HepG2 (cell line): ENCODE measurements around the gene CACNA1D. TPM values are rescaled to one million over a fixed set of nuclear protein-coding genes. Genes with fewer than 3 reads are reported as not detected.

Experiments
- AKAP8 ChIP-seq: sonication (generic); formaldehyde crosslinking; IDR thresholded peaks from 2 replicates; pipeline ENCODE4 v1.5.1; 2020; ENCODE audit warnings: mild to moderate bottlenecking, missing genetic modification reagents
- ARHGAP35 ChIP-seq: sonication (generic); formaldehyde crosslinking; IDR thresholded peaks from 2 replicates; pipeline ENCODE4 v1.9.0; 2022; ENCODE audit warnings: mild to moderate bottlenecking, inconsistent platforms, moderate library complexity, missing genetic modification reagents, borderline replicate concordance
- CAMTA2 ChIP-seq: sonication (generic); formaldehyde crosslinking; IDR thresholded peaks from 2 replicates; pipeline ENCODE4 v1.4.0; 2020; ENCODE audit warnings: mild to moderate bottlenecking, missing genetic modification reagents, borderline replicate concordance
- CC2D1A ChIP-seq: sonication (generic); formaldehyde crosslinking; IDR thresholded peaks from 2 replicates; pipeline ENCODE4 v1.8.1; 2023; ENCODE audit warnings: mild to moderate bottlenecking, missing genetic modification reagents
- CHD4 ChIP-seq: fragments of 200-600 bp; sonication (generic); IDR thresholded peaks from 2 replicates; pipeline ENCODE4 v1.7.0; 2017; ENCODE audit warnings: mild to moderate bottlenecking, low read length, borderline replicate concordance
- DMAP1 ChIP-seq: IDR thresholded peaks from 2 replicates; pipeline ENCODE4 v1.6.1; 2016
- HNRNPLL ChIP-seq: fragments of 200-400 bp; formaldehyde crosslinking; IDR thresholded peaks from 2 replicates; pipeline ENCODE4 v1.6.1; 2017; ENCODE audit warnings: mild to moderate bottlenecking, low read depth, low read length; ENCODE audit not compliant: poor library complexity, severe bottlenecking
- MEIS2 ChIP-seq: sonication (generic); formaldehyde crosslinking; IDR thresholded peaks from 2 replicates; pipeline ENCODE4 v1.9.0; 2021; ENCODE audit warnings: mild to moderate bottlenecking, missing genetic modification reagents
- MZF1 ChIP-seq: sonication (generic); formaldehyde crosslinking; IDR thresholded peaks from 2 replicates; pipeline ENCODE4 v1.8.1; 2023; ENCODE audit warnings: mild to moderate bottlenecking, missing genetic modification reagents, borderline replicate concordance
- NCOR1 ChIP-seq: fragments of 200-600 bp; sonication (generic); IDR thresholded peaks from 2 replicates; pipeline ENCODE4 v1.7.0; 2017; ENCODE audit warnings: antibody characterized with exemption, low read length, borderline replicate concordance
- NFYB ChIP-seq: sonication (generic); formaldehyde crosslinking; IDR thresholded peaks from 2 replicates; pipeline ENCODE4 v1.4.0; 2020; ENCODE audit warnings: missing genetic modification reagents
- SATB2 ChIP-seq: sonication (generic); formaldehyde crosslinking; IDR thresholded peaks from 2 replicates; pipeline ENCODE4 v1.5.0; 2020; ENCODE audit warnings: missing genetic modification reagents
- SMAD1 ChIP-seq: sonication (generic); formaldehyde crosslinking; IDR thresholded peaks from 2 replicates; pipeline ENCODE4 v1.4.0; 2020; ENCODE audit warnings: missing genetic modification reagents, low read depth, mild to moderate bottlenecking, borderline replicate concordance
- TMF1 ChIP-seq: sonication (generic); formaldehyde crosslinking; IDR thresholded peaks from 2 replicates; pipeline ENCODE4 v1.8.1; 2022; ENCODE audit warnings: low read depth, missing genetic modification reagents
- ZBTB38 ChIP-seq: sonication (generic); formaldehyde crosslinking; IDR thresholded peaks from 2 replicates; pipeline ENCODE4 v1.5.1; 2020; ENCODE audit warnings: mild to moderate bottlenecking, missing genetic modification reagents
- ZBTB7B ChIP-seq: sonication (generic); formaldehyde crosslinking; IDR thresholded peaks from 2 replicates; pipeline ENCODE4 v1.4.0; 2020; ENCODE audit warnings: missing genetic modification reagents
- ZFYVE20 ChIP-seq: sonication (generic); formaldehyde crosslinking; IDR thresholded peaks from 2 replicates; pipeline ENCODE4 v1.8.0; 2023; ENCODE audit warnings: low read depth, mild to moderate bottlenecking, moderate library complexity, missing genetic modification reagents, borderline replicate concordance
- ZNF143 ChIP-seq: sonication (generic); formaldehyde crosslinking; IDR thresholded peaks from 2 replicates; pipeline ENCODE4 v1.4.0; 2020; ENCODE audit warnings: missing genetic modification reagents
- ZNF629 ChIP-seq: sonication (generic); formaldehyde crosslinking; conservative IDR thresholded peaks from 2 replicates; pipeline ENCODE4 v1.5.0; 2020; ENCODE audit warnings: missing genetic modification reagents
- ZNF703 ChIP-seq: sonication (generic); formaldehyde crosslinking; IDR thresholded peaks from 2 replicates; pipeline ENCODE4 v1.5.1; 2020; ENCODE audit warnings: missing genetic modification reagents, mild to moderate bottlenecking, moderate library complexity, borderline replicate concordance
- ZNF878 ChIP-seq: sonication (generic); formaldehyde crosslinking; IDR thresholded peaks from 2 replicates; pipeline ENCODE4 v1.8.1; 2023; ENCODE audit warnings: mild to moderate bottlenecking, missing genetic modification reagents, moderate library complexity
- polyA plus RNA-seq, 8 experiments: library from polyadenylated mRNA; depleted of rRNA in 3 of 8; stranded (reverse) in 7 of 8; unstranded in 1 of 8; fragments of >200 nt; fragmentation: Illumina TruSeq in 4 of 8; extraction: Trizol in 4 of 8; gene quantifications; 2 replicates each; pipeline versions ENCODE4 v1.2.1 to v1.2.3, GENCODE V29; 2011 to 2016; ENCODE audit warnings: low read depth in 4 of 8, missing spikeins in 1 of 8, mixed read lengths in 1 of 8; ENCODE audit not compliant: insufficient read depth in 1 of 8
- total RNA-seq, 5 experiments: library from RNA; depleted of rRNA; stranded (reverse); fragments of >200 nt; fragmentation: Illumina TruSeq; extraction: Trizol; gene quantifications; 2 replicates each; pipeline ENCODE4 v1.2.3, GENCODE V29; 2016; ENCODE audit warnings: low read depth in 1 of 5
- TF ChIP-seq, protein P1 (sequence below): sonication (generic); formaldehyde crosslinking; IDR thresholded peaks from 2 replicates; pipeline ENCODE4 v1.5.1; 2020; ENCODE audit warnings: missing genetic modification reagents, mild to moderate bottlenecking, borderline replicate concordance
- TF ChIP-seq, protein P2 (sequence below): sonication (generic); formaldehyde crosslinking; IDR thresholded peaks from 2 replicates; pipeline ENCODE4 v1.4.0; 2020; ENCODE audit warnings: missing genetic modification reagents
- TF ChIP-seq, protein P3 (sequence below): sonication (generic); formaldehyde crosslinking; IDR thresholded peaks from 2 replicates; pipeline ENCODE4 v1.4.0; 2020; ENCODE audit warnings: missing genetic modification reagents
- TF ChIP-seq, protein P4 (sequence below): sonication (generic); formaldehyde crosslinking; IDR thresholded peaks from 2 replicates; pipeline ENCODE4 v1.4.0; 2020; ENCODE audit warnings: mild to moderate bottlenecking, missing genetic modification reagents

The CACNA1D gene
- total and polyA plus RNA-seq, 2 of the 13 experiments (the other 11 are each of a cell fraction or from before 2014, with no cell fraction given): 0.26 to 0.38 TPM

DNA sequence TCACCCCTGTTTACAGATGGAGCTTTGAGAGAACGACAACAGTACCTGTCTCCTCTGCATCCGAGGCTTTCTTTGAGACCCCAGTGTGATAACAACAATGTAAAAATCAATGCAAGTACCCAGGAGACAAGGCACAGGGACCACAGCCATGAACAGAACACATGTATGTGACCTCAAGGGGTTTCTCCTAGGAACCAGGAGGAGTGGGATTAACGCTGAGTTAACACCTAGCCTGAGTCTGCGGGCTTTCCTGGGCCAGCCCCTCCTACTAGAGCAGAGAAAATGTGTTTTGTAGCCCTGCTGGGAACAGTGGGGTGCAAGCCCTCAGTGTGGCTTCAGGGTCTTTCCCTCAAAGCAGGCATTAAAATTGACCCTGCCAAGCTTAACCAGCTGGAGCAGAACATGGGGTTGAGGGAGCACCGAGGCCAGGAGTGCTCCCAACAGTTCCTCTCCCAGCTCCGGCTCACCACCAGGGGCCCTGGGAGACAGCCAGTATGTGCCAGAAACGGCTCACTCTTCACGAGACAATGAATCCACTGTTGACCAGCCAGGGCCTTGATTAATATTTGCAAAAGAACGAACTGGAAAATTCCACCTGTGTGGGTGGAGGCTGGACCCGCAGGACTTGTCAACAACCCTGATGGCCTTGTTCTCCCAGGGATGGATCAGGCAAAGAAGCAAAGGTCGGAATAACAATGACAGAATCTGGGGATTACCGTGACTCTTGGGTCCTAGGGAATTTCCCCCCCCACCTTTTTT lies 348.2 kb downstream of the CACNA1D start (continued):
- TF ChIP-seq, protein P1, sequence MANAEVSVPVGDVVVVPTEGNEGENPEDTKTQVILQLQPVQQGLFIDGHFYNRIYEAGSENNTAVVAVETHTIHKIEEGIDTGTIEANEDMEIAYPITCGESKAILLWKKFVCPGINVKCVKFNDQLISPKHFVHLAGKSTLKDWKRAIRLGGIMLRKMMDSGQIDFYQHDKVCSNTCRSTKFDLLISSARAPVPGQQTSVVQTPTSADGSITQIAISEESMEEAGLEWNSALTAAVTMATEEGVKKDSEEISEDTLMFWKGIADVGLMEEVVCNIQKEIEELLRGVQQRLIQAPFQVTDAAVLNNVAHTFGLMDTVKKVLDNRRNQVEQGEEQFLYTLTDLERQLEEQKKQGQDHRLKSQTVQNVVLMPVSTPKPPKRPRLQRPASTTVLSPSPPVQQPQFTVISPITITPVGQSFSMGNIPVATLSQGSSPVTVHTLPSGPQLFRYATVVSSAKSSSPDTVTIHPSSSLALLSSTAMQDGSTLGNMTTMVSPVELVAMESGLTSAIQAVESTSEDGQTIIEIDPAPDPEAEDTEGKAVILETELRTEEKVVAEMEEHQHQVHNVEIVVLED: peak; percentile 36; the same call in 1 of the 2 replicates
- no peak for TF ChIP-seq NCOR1
- TF ChIP-seq MEIS2 (CRISPR knock-in tag): peak; percentile 86
- TF ChIP-seq ZNF878 (CRISPR knock-in tag): peak; percentile 78; the same call in 1 of the 2 replicates
- peak; percentile 40; the same call in 1 of the 2 replicates for TF ChIP-seq ZNF143 (CRISPR knock-in tag)
- TF ChIP-seq CC2D1A (CRISPR knock-in tag): no peak
- TF ChIP-seq ZNF703: no peak
- TF ChIP-seq ZFYVE20 (CRISPR knock-in tag): no peak
- 0 out of 2 replicates have a peak, but pooled peaks have one; percentile 59 for TF ChIP-seq SMAD1 (CRISPR knock-in tag)
- no peak for TF ChIP-seq NFYB (CRISPR knock-in tag)
- no peak for TF ChIP-seq HNRNPLL
- no peak for TF ChIP-seq ARHGAP35 (CRISPR knock-in tag)
- TF ChIP-seq SATB2 (CRISPR knock-in tag): 0 out of 2 replicates have a peak, but pooled peaks have one; percentile 64
- TF ChIP-seq, protein P2, sequence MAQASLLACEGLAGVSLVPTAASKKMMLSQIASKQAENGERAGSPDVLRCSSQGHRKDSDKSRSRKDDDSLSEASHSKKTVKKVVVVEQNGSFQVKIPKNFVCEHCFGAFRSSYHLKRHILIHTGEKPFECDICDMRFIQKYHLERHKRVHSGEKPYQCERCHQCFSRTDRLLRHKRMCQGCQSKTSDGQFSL (CRISPR knock-in tag): peak; percentile 97; the same call in 1 of the 2 replicates
- no peak for TF ChIP-seq MZF1
- TF ChIP-seq CAMTA2: no peak
- peak; percentile 44 for TF ChIP-seq ZNF629
- TF ChIP-seq AKAP8 (CRISPR knock-in tag): peak; percentile 91
- TF ChIP-seq, protein P3, sequence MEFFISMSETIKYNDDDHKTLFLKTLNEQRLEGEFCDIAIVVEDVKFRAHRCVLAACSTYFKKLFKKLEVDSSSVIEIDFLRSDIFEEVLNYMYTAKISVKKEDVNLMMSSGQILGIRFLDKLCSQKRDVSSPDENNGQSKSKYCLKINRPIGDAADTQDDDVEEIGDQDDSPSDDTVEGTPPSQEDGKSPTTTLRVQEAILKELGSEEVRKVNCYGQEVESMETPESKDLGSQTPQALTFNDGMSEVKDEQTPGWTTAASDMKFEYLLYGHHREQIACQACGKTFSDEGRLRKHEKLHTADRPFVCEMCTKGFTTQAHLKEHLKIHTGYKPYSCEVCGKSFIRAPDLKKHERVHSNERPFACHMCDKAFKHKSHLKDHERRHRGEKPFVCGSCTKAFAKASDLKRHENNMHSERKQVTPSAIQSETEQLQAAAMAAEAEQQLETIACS (CRISPR knock-in tag): 0 out of 2 replicates have a peak, but pooled peaks have one; percentile 38
- TF ChIP-seq CHD4: no peak
- TF ChIP-seq DMAP1 (CRISPR knock-in tag): peak; percentile 82
- TF ChIP-seq, protein P4, sequence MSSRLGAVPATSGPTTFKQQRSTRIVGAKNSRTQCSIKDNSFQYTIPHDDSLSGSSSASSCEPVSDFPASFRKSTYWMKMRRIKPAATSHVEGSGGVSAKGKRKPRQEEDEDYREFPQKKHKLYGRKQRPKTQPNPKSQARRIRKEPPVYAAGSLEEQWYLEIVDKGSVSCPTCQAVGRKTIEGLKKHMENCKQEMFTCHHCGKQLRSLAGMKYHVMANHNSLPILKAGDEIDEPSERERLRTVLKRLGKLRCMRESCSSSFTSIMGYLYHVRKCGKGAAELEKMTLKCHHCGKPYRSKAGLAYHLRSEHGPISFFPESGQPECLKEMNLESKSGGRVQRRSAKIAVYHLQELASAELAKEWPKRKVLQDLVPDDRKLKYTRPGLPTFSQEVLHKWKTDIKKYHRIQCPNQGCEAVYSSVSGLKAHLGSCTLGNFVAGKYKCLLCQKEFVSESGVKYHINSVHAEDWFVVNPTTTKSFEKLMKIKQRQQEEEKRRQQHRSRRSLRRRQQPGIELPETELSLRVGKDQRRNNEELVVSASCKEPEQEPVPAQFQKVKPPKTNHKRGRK: no peak
- TF ChIP-seq TMF1 (CRISPR knock-in tag): no peak; the same call in 1 of the 2 replicates
- TF ChIP-seq ZBTB7B: no peak
- TF ChIP-seq ZBTB38 (CRISPR knock-in tag): peak; percentile 81
